Endometrium (tissue), 2 donors: ENCODE measurements around the gene SPTLC2.

Source experiments
- FAIRE-seq: peaks from 2 replicates; lab custom pipeline; 2012; peaks lifted over from hg19 to GRCh38; lab: Jason Lieb, UNC
- donor health status: control.
- donor health status: control.

The SPTLC2 gene

GRCh38 chr14:77467801-77468200 is 148.6 kb downstream of the SPTLC2 start:
- no peak for FAIRE-seq

GRCh38 chr14:77459072-77459723 is 157.2 kb downstream of the SPTLC2 start:
- no peak for FAIRE-seq

DNA sequence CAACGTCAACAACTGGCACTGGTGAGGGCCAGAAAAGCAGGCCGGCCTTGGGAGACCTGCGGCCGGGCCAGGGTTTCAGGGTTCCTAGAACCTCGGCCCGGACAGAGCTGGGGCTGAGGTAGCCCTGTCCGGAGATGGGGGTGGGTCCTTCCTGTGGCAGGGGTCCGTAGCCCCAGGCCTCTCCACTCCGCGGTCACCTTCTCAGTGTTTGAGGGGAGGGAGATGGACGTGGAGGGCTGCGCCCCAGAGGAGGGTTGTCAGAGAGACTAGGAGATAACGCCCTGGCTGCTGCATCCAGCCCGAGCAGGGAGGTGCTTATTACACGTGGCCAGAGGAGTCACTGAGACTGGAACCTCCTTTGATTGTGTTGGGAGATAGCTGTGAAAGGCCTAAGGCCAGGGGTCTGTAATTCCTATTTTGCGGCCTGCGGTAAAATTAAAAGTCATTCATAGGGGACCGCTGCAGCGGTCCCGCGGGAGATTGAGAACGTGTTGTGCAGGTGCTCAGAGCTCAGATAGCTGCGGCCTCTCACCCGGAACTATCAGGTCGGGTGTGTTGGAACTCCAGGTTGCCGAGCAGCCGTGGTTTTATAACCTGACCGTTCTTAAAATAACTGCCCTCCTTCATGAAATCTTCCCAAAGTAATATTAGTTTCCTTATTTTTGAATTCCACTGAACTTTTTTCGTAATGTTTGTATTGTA is 158.0 kb downstream of the SPTLC2 start:
- no peak for FAIRE-seq

DNA sequence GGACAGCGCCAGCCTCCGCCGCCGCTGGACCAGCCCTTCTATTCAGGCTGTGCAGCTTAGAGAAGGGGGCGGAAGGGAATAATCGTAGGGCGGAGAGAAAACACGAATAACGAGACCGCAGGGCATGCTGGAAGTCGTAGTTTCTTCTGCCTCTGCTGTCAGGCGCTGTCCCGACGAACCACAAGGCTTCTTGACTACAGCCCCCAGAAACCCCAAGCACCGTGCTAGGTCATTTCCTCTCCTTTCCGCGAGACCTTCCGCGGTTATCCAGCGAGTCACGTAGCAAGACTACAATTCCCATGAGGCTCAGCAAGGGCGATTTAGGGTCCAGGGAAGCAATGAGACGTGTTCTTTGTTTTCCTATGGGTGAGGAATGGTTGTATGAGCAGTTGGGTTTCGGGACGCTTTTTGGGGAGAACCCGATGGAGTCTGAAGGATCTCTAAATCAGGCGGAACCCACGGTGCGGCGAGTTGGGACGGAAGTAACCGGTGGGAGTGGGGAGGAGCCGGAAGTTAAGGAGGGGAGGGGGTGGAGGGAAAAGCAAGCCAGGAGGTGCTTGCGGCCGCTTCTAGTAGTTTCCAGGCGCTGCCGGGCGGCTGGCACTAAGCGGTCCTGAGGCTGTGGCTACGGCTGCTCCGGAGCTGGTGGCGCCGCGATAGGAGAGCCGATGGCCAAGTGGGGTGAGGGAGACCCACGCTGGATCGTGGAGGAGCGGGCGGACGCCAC is 158.8 kb downstream of the SPTLC2 start, which contains the start of the genes AHSA1 and VIPAS39:
TSS of gene AHSA1 (plus strand) at position 572 of the 727 bp plus-strand sequence. CDS start at position 669, 97 bp downstream.
TSS of gene VIPAS39 (minus strand) at position 80 of the 727 bp plus-strand sequence. CDS start 3,499 bp downstream, outside the sequence.
- FAIRE-seq: peak; percentile 89

DNA sequence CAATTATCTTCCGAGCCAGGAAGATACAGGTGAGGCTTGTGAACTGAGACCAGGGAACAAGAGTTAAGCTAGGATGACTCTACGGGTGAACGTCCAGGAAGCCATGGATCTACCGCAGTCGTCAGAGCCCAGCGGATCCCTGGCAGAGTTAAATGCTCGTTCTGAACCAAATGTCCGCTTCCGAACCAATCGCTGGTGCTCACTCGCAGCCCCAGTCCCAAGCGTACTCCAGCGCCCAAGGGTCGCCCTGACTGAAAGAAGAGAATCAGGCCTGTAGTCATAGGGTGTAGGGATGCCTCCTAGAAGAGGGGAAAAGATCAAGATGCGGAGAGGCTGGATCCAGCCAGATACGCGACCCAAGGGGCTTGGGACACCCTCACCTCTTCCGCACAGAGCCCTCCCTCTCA is 159.3 kb downstream of the SPTLC2 start:
- no peak for FAIRE-seq
